Neural cell (in vitro differentiated cells): ENCODE data around the gene CXCL9. TPM values are rescaled to one million over a fixed set of nuclear protein-coding genes. Genes with fewer than 3 reads are reported as not detected.

Experiments
- H2AFZ ChIP-seq: fragments of 200-600, 300-800 bp; sonication (generic), shearing (Covaris generic); 2 replicates; pipeline ENCODE4 v1.6.0; 2014; ENCODE audit warnings: low read depth, mild to moderate bottlenecking, antibody characterized with exemption, low read length, moderate library complexity
- H3F3A ChIP-seq: fragments of 200-600 bp; shearing (Covaris generic); 2 replicates; pipeline ENCODE4 v1.6.1; 2016; ENCODE audit warnings: mild to moderate bottlenecking, moderate library complexity, mixed read lengths, antibody characterized with exemption, low read length; ENCODE audit not compliant: insufficient read depth, poor library complexity, severe bottlenecking
- H3K27ac ChIP-seq: fragments of 200-600, 300-800 bp; sonication (generic), shearing (Covaris generic); 2 replicates; pipeline ENCODE4 v1.5.1; 2014; ENCODE audit warnings: mild to moderate bottlenecking, low read length, moderate library complexity
- H3K27me3 ChIP-seq: fragments of 300-800, 200-600 bp; sonication (generic), shearing (Covaris generic); 2 replicates; pipeline ENCODE4 v1.6.0; 2014; ENCODE audit warnings: mild to moderate bottlenecking, low read depth, low read length, moderate library complexity; ENCODE audit not compliant: insufficient read depth
- H3K36me3 ChIP-seq: fragments of 300-800, 200-600 bp; sonication (generic), shearing (Covaris generic); 2 replicates; pipeline ENCODE4 v1.5.1; 2014; ENCODE audit warnings: mild to moderate bottlenecking, antibody characterized with exemption, low read length, moderate library complexity; ENCODE audit not compliant: insufficient read depth
- H3K4me2 ChIP-seq: fragments of 300-800, 200-600 bp; sonication (generic), shearing (Covaris generic); 2 replicates; pipeline ENCODE4 v1.6.0; 2014; ENCODE audit warnings: mild to moderate bottlenecking, low read length
- H3K4me3 ChIP-seq: fragments of 300-800, 200-600 bp; sonication (generic), shearing (Covaris generic); 2 replicates; pipeline ENCODE4 v1.5.1; 2014; ENCODE audit warnings: mild to moderate bottlenecking, low read length, moderate library complexity
- H3K79me2 ChIP-seq: fragments of 200-600 bp; shearing (Covaris generic); replicated peaks from 2 replicates; pipeline ENCODE4 v1.6.0; 2014; ENCODE audit warnings: mild to moderate bottlenecking, low read length, moderate library complexity; ENCODE audit not compliant: insufficient read depth
- H3K9ac ChIP-seq: fragments of 300-800, 200-600 bp; sonication (generic), shearing (Covaris generic); 2 replicates; pipeline ENCODE4 v1.6.1; 2016; ENCODE audit warnings: mild to moderate bottlenecking, low read length, mixed read lengths
- H3K9me2 ChIP-seq: fragments of 200-600 bp; shearing (Covaris generic); 2 replicates; pipeline ENCODE4 v1.6.1; 2016; ENCODE audit warnings: mild to moderate bottlenecking, low read length, mixed read lengths; ENCODE audit not compliant: insufficient read depth
- H3K9me3 ChIP-seq: fragments of 200-600, 300-800 bp; sonication (generic), shearing (Covaris generic); 2 replicates; pipeline ENCODE4 v1.6.1; 2016; ENCODE audit warnings: mild to moderate bottlenecking, mixed run types, low read length, moderate library complexity, mixed read lengths
- H4K20me1 ChIP-seq: fragments of 200-600 bp; shearing (Covaris generic); 2 replicates; pipeline ENCODE4 v1.6.1; 2016; ENCODE audit warnings: mild to moderate bottlenecking, mixed run types; ENCODE audit not compliant: insufficient read depth
- EP300 ChIP-seq: fragments of 450-650 bp; conservative IDR thresholded peaks from 2 replicates; pipeline ENCODE4 v1.6.1; 2014; ENCODE audit warnings: antibody characterized with exemption, mild to moderate bottlenecking, moderate library complexity; ENCODE audit not compliant: poor library complexity, severe bottlenecking
- EZH2 ChIP-seq: fragments of 200-600, 300-800 bp; shearing (Covaris generic), sonication (generic); IDR thresholded peaks from 2 replicates; pipeline ENCODE4 v1.6.1; 2014; ENCODE audit warnings: antibody characterized with exemption, low read length, borderline replicate concordance, mild to moderate bottlenecking; ENCODE audit not compliant: insufficient read depth, poor library complexity, severe bottlenecking
- MXI1 ChIP-seq: fragments of 450-650 bp; conservative IDR thresholded peaks from 2 replicates; pipeline ENCODE4 v1.6.1; 2014; ENCODE audit warnings: antibody characterized with exemption, mild to moderate bottlenecking; ENCODE audit not compliant: poor library complexity, severe bottlenecking
- POLR2AphosphoS5 ChIP-seq: IDR thresholded peaks from 2 replicates; pipeline ENCODE4 v1.6.1; 2012
- RAD21 ChIP-seq: fragments of 450-650 bp; conservative IDR thresholded peaks from 2 replicates; pipeline ENCODE4 v1.6.1; 2014; ENCODE audit warnings: antibody characterized with exemption, mild to moderate bottlenecking, moderate library complexity
- SMC3 ChIP-seq: fragments of 450-650 bp; conservative IDR thresholded peaks from 2 replicates; pipeline ENCODE4 v1.6.1; 2014; ENCODE audit warnings: antibody characterized with exemption, mild to moderate bottlenecking, moderate library complexity; ENCODE audit not compliant: poor library complexity
- TAF1 ChIP-seq: IDR thresholded peaks from 2 replicates; pipeline ENCODE4 v1.6.1; 2012; ENCODE audit warnings: low read depth
- polyA plus RNA-seq: library from polyadenylated mRNA; depleted of rRNA; stranded (reverse); fragments of >200 nt; gene quantifications from 2 replicates; pipeline ENCODE4 v1.2.3, GENCODE V29; 2014
- TF ChIP-seq, protein P1 (sequence below): fragments of 450-650 bp; IDR thresholded peaks from 2 replicates; pipeline ENCODE4 v1.5.1; 2014; ENCODE audit warnings: antibody characterized with exemption, mild to moderate bottlenecking, moderate library complexity; ENCODE audit not compliant: poor library complexity, severe bottlenecking
- TF ChIP-seq, protein P2 (sequence below): IDR thresholded peaks from 2 replicates; pipeline ENCODE4 v1.6.1; 2012; ENCODE audit warnings: borderline replicate concordance

CXCL9 gene
- polyA plus RNA-seq, 1 donor from 2014 or later: not detected

DNA sequence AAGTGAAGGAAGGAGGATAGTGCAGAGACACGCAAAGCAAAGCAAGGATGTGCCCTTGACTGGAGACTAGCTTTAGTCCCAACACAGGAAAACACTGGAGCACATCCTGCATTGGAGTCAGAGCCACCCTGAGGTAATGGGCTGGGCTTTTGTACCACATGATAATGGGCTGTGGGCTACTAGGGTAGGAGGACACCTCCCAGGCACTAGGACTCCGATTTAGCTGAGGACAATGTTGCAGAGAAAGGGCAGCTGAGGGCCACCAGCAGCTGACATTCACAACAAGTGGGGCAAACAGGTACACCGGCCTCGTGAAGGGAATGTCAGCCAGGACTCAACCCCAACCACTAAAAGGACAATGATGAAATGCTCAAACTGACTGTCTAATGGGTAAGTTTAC is 26.7 kb downstream of the CXCL9 start:
- Histone ChIP-seq H3K79me2 (no peaks in the 10 kb centered on the region), H3K9me3 (no peaks in the 10 kb centered on the region), H3K4me2 (no peak overlapping the region), H2AFZ (no peak overlapping the region), H3K4me3 (no peak overlapping the region), H3K9me2 (no peaks in the 10 kb centered on the region), H3K27me3 (no peaks in the 10 kb centered on the region), H3K36me3 (peaks cover 19% of the 10 kb centered on the region), H4K20me1 (no peaks in the 10 kb centered on the region), H3K27ac (no peak overlapping the region), H3K9ac (no peak overlapping the region), H3F3A (no peaks in the 10 kb centered on the region)
- no peak for TF ChIP-seq POLR2AphosphoS5
- no peak for TF ChIP-seq TAF1
- TF ChIP-seq MXI1: no peak
- TF ChIP-seq, protein P1, sequence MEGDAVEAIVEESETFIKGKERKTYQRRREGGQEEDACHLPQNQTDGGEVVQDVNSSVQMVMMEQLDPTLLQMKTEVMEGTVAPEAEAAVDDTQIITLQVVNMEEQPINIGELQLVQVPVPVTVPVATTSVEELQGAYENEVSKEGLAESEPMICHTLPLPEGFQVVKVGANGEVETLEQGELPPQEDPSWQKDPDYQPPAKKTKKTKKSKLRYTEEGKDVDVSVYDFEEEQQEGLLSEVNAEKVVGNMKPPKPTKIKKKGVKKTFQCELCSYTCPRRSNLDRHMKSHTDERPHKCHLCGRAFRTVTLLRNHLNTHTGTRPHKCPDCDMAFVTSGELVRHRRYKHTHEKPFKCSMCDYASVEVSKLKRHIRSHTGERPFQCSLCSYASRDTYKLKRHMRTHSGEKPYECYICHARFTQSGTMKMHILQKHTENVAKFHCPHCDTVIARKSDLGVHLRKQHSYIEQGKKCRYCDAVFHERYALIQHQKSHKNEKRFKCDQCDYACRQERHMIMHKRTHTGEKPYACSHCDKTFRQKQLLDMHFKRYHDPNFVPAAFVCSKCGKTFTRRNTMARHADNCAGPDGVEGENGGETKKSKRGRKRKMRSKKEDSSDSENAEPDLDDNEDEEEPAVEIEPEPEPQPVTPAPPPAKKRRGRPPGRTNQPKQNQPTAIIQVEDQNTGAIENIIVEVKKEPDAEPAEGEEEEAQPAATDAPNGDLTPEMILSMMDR: no peak
- TF ChIP-seq EP300: no peak
- TF ChIP-seq RAD21: no peak

DNA sequence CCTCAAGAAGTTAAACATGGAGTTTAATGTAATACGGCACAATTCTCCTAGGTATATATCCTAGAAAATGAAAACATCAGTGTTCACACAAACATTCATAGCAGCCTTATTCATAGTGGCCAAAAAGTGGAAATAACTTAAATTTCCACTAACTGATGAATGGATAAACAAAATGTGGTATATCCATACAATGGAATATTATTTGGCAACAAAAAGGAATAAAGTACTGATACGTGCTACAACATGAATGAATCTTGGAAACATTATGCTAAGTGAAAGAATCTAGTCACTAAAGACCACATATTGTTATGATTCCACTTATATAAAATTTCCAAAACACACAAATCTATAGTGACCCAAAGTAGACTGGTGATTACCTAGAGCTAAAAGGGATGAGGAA is 31.1 kb downstream of the CXCL9 start:
- Histone ChIP-seq H3K36me3 (peaks cover 24% of the 10 kb centered on the region), H3K4me3 (no peak overlapping the region), H3K4me2 (no peak overlapping the region), H4K20me1 (no peaks in the 10 kb centered on the region), H3K9me3 (no peaks in the 10 kb centered on the region), H3K27ac (no peak overlapping the region), H3K9me2 (no peaks in the 10 kb centered on the region), H3K27me3 (no peaks in the 10 kb centered on the region), H3F3A (no peaks in the 10 kb centered on the region), H2AFZ (no peak overlapping the region), H3K79me2 (no peaks in the 10 kb centered on the region), H3K9ac (no peak overlapping the region)
- TF ChIP-seq EZH2 (no peak), TAF1 (no peak), SMC3 (no peak), MXI1 (no peak), POLR2AphosphoS5 (no peak), EP300 (no peak), RAD21 (no peak)
- TF ChIP-seq, protein P2, sequence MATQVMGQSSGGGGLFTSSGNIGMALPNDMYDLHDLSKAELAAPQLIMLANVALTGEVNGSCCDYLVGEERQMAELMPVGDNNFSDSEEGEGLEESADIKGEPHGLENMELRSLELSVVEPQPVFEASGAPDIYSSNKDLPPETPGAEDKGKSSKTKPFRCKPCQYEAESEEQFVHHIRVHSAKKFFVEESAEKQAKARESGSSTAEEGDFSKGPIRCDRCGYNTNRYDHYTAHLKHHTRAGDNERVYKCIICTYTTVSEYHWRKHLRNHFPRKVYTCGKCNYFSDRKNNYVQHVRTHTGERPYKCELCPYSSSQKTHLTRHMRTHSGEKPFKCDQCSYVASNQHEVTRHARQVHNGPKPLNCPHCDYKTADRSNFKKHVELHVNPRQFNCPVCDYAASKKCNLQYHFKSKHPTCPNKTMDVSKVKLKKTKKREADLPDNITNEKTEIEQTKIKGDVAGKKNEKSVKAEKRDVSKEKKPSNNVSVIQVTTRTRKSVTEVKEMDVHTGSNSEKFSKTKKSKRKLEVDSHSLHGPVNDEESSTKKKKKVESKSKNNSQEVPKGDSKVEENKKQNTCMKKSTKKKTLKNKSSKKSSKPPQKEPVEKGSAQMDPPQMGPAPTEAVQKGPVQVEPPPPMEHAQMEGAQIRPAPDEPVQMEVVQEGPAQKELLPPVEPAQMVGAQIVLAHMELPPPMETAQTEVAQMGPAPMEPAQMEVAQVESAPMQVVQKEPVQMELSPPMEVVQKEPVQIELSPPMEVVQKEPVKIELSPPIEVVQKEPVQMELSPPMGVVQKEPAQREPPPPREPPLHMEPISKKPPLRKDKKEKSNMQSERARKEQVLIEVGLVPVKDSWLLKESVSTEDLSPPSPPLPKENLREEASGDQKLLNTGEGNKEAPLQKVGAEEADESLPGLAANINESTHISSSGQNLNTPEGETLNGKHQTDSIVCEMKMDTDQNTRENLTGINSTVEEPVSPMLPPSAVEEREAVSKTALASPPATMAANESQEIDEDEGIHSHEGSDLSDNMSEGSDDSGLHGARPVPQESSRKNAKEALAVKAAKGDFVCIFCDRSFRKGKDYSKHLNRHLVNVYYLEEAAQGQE: no peak
- TF ChIP-seq, protein P1: no peak
